Body of pancreas (tissue), 4 donors: ENCODE measurements around the gene UNC93B1.

Experiments
- POLR2A ChIP-seq, 3 donors: fragments of 450-650 bp; IDR thresholded peaks; one replicate each; pipeline ENCODE4 v1.6.1; 2016; ENCODE audit warnings: antibody characterized with exemption in 3 of 3, mild to moderate bottlenecking in 2 of 3
- TF ChIP-seq, protein P1 (sequence below), 7 experiments: fragments of 450-650 bp in 4 of 7; fragments of 200-600 bp in 3 of 7; sonication (generic) in 3 of 7; IDR thresholded peaks; one replicate each; pipeline ENCODE4 v1.5.1; 2016 to 2019; ENCODE audit warnings: antibody characterized with exemption in 7 of 7

GRCh38 chr11:68048681-68049508 is 45.0 kb upstream of the UNC93B1 start:
- TF ChIP-seq, protein P1, sequence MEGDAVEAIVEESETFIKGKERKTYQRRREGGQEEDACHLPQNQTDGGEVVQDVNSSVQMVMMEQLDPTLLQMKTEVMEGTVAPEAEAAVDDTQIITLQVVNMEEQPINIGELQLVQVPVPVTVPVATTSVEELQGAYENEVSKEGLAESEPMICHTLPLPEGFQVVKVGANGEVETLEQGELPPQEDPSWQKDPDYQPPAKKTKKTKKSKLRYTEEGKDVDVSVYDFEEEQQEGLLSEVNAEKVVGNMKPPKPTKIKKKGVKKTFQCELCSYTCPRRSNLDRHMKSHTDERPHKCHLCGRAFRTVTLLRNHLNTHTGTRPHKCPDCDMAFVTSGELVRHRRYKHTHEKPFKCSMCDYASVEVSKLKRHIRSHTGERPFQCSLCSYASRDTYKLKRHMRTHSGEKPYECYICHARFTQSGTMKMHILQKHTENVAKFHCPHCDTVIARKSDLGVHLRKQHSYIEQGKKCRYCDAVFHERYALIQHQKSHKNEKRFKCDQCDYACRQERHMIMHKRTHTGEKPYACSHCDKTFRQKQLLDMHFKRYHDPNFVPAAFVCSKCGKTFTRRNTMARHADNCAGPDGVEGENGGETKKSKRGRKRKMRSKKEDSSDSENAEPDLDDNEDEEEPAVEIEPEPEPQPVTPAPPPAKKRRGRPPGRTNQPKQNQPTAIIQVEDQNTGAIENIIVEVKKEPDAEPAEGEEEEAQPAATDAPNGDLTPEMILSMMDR (IDR thresholded peaks at IDR 0.05): no peak
- no peak for TF ChIP-seq POLR2A (IDR thresholded peaks at IDR 0.05)
